OCI-LY3 (cell line): ENCODE data around the gene UIMC1.

Source experiments
- H2AFZ ChIP-seq: fragments of 200-600, 300-600 bp; shearing (Covaris generic); 2 replicates; pipeline ENCODE4 v1.6.0; 2014; ENCODE audit warnings: antibody characterized with exemption, low read depth, low read length
- H3K27ac ChIP-seq: fragments of 200-600, 300-600 bp; sonication (generic); 2 replicates; pipeline ENCODE4 v1.5.1; 2014; ENCODE audit warnings: mild to moderate bottlenecking, low read length, moderate library complexity, mixed read lengths
- H3K27me3 ChIP-seq: fragments of 200-600, 300-600 bp; sonication (generic); 2 replicates; pipeline ENCODE4 v1.6.1; 2014; ENCODE audit warnings: low read depth, low read length, mixed read lengths
- H3K36me3 ChIP-seq: fragments of 200-600, 300-600 bp; sonication (generic); replicated peaks from 2 replicates; pipeline ENCODE3; 2014; ENCODE audit warnings: low read depth, low read length, mixed read lengths
- H3K4me1 ChIP-seq: fragments of 300-600, 200-600 bp; sonication (generic); 2 replicates; pipeline ENCODE4 v1.6.1; 2014; ENCODE audit warnings: low read length, mixed read lengths
- H3K4me2 ChIP-seq: fragments of 200-600, 300-600 bp; sonication (generic); 2 replicates; pipeline ENCODE4 v1.6.1; 2014; ENCODE audit warnings: low read length, mixed read lengths
- H3K4me3 ChIP-seq: fragments of 300-600, 200-600 bp; sonication (generic); 2 replicates; pipeline ENCODE4 v1.5.1; 2014; ENCODE audit warnings: antibody characterized with exemption, mild to moderate bottlenecking, low read length, moderate library complexity
- H3K79me2 ChIP-seq: fragments of 300-600, 200-600 bp; shearing (Covaris generic); 2 replicates; pipeline ENCODE4 v1.6.1; 2014; ENCODE audit warnings: mild to moderate bottlenecking, low read length, mixed read lengths
- H3K9ac ChIP-seq: fragments of 300-600, 200-600 bp; shearing (Covaris generic); 2 replicates; pipeline ENCODE4 v1.6.0; 2014; ENCODE audit warnings: mild to moderate bottlenecking, low read length, moderate library complexity
- H3K9me3 ChIP-seq: fragments of 200-600, 300-600 bp; shearing (Covaris generic); 2 replicates; pipeline ENCODE4 v1.6.1; 2014; ENCODE audit warnings: low read length, mixed read lengths; ENCODE audit not compliant: insufficient read depth
- H4K20me1 ChIP-seq: fragments of 200-600, 300-600 bp; sonication (generic); 2 replicates; pipeline ENCODE4 v1.6.1; 2016; ENCODE audit warnings: low read length, mixed read lengths; ENCODE audit not compliant: insufficient read depth
- EZH2phosphoT487 ChIP-seq: fragments of 200-600 bp; shearing (Covaris generic); IDR thresholded peaks from 2 replicates; pipeline ENCODE4 v1.6.1; 2018; ENCODE audit warnings: antibody characterized with exemption, mixed run types, low read depth
- TF ChIP-seq, protein P1 (sequence below): fragments of 200-600, 300-600 bp; sonication (generic); IDR thresholded peaks from 2 replicates; pipeline ENCODE4 v1.5.1; 2014; ENCODE audit warnings: antibody characterized with exemption, low read length, low read depth

UIMC1 gene

GRCh38 chr5:177015156-177015555 lies 8.6 kb upstream of the UIMC1 start:
- no peak overlapping the region for H2AFZ ChIP-seq
- no peak overlapping the region for H3K27ac ChIP-seq
- H3K36me3 ChIP-seq: no peaks in the 10 kb centered on the region
- H3K4me3 ChIP-seq: no peak overlapping the region
- no peaks in the 10 kb centered on the region for H3K4me1 ChIP-seq
- no peaks in the 10 kb centered on the region for H4K20me1 ChIP-seq
- H3K79me2 ChIP-seq: no peaks in the 10 kb centered on the region
- H3K9ac ChIP-seq: no peak overlapping the region
- no peaks in the 10 kb centered on the region for H3K9me3 ChIP-seq
- H3K4me2 ChIP-seq: no peak overlapping the region
- no peaks in the 10 kb centered on the region for H3K27me3 ChIP-seq
- TF ChIP-seq EZH2phosphoT487: no peak
- TF ChIP-seq, protein P1, sequence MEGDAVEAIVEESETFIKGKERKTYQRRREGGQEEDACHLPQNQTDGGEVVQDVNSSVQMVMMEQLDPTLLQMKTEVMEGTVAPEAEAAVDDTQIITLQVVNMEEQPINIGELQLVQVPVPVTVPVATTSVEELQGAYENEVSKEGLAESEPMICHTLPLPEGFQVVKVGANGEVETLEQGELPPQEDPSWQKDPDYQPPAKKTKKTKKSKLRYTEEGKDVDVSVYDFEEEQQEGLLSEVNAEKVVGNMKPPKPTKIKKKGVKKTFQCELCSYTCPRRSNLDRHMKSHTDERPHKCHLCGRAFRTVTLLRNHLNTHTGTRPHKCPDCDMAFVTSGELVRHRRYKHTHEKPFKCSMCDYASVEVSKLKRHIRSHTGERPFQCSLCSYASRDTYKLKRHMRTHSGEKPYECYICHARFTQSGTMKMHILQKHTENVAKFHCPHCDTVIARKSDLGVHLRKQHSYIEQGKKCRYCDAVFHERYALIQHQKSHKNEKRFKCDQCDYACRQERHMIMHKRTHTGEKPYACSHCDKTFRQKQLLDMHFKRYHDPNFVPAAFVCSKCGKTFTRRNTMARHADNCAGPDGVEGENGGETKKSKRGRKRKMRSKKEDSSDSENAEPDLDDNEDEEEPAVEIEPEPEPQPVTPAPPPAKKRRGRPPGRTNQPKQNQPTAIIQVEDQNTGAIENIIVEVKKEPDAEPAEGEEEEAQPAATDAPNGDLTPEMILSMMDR: no peak

DNA sequence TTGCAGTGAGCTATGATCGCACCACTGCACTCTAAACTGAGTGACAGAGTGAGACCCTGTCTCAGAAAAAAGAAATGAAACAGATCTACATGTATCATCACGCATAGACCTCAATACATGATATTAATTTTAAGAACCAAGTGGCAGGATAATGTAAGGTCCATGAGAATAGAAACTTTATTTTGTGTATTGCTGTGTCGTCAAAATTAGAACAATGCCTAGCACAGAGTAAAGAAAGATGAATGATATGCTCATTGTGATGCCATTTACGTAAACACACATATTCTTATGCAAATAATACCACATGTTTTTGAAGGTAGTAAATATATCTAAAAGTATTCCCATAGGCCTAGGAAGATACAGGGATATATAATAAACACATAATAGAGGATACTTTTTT lies 3.6 kb upstream of the UIMC1 start:
- H3K9ac ChIP-seq: no peak overlapping the region
- no peak overlapping the region for H3K4me2 ChIP-seq
- no peak overlapping the region for H3K27ac ChIP-seq
- no peak overlapping the region for H3K4me3 ChIP-seq
- no peak overlapping the region for H2AFZ ChIP-seq
- peaks cover 5% of the 10 kb centered on the region for H4K20me1 ChIP-seq
- H3K4me1 ChIP-seq: peaks cover 3% of the 10 kb centered on the region
- TF ChIP-seq, protein P1: no peak
- TF ChIP-seq EZH2phosphoT487: no peak
- H3K36me3 ChIP-seq: no peaks in the 10 kb centered on the region
- peaks cover 14% of the 10 kb centered on the region for H3K79me2 ChIP-seq
- H3K9me3 ChIP-seq: no peaks in the 10 kb centered on the region
- H3K27me3 ChIP-seq: no peaks in the 10 kb centered on the region

GRCh38 chr5:177008716-177009115 lies 2.1 kb upstream of the UIMC1 start:
- Histone ChIP-seq H3K4me2 (no peak overlapping the region), H3K36me3 (no peaks in the 10 kb centered on the region), H3K4me3 (no peak overlapping the region), H3K9me3 (no peaks in the 10 kb centered on the region), H2AFZ (no peak overlapping the region), H3K79me2 (peaks cover 29% of the 10 kb centered on the region), H3K27me3 (no peaks in the 10 kb centered on the region), H3K4me1 (peaks cover 17% of the 10 kb centered on the region), H4K20me1 (peaks cover 20% of the 10 kb centered on the region), H3K27ac (no peak overlapping the region), H3K9ac (no peak overlapping the region)
- TF ChIP-seq EZH2phosphoT487: no peak

DNA sequence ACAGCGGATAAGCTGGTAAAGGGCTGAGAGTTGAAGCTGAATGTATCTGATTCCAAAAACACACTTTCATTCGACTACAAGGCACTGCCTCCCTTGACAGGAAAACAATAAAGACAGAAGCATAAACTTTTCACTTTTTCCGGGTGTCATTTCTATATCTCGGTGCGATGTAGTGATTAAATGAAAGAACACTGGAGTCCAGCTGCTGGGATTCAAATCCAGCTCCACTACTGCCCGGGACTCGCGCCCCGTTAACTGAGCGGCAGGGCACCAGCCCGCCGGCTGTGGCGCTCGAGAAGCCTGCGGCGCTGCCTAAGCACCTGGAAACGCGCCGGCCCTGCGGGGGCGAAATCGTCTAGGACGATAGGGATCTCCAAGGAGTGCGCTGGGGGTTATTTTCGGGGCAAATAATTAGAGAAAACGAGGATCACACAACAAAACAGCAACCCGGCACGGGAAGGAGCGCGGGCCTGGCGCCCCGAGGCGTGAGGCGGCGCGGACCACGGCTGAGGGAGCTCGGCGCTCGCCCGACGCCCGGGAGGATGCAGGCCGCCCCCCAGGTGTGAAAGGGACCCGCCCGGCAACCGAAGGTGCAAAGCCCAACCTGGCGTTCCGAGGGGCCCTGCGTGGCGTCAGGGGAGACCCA lies 837 bp downstream of the UIMC1 start:
- Histone ChIP-seq H3K36me3 (peaks cover 3% of the 10 kb centered on the region), H3K9ac (peak overlapping the region; percentile 92), H3K4me3 (peak overlapping the region; percentile 92), H3K27me3 (no peaks in the 10 kb centered on the region), H4K20me1 (peaks cover 41% of the 10 kb centered on the region), H3K4me2 (peak overlapping the region; percentile 94), H3K27ac (peak overlapping the region; percentile 68), H2AFZ (peak overlapping the region; percentile 75; the same call in 1 of the 2 replicates), H3K79me2 (peaks cover 58% of the 10 kb centered on the region), H3K4me1 (peaks cover 17% of the 10 kb centered on the region), H3K9me3 (no peaks in the 10 kb centered on the region)
- TF ChIP-seq, protein P1: peak; percentile 54
- no peak for TF ChIP-seq EZH2phosphoT487
